ENCODE results near the gene ATP2B3. TPM values are rescaled to one million over a fixed set of nuclear protein-coding genes. Genes with fewer than 3 reads are reported as not detected.
A peak's percentile ranks its signal among the peaks of the same experiment; 100 is the strongest.

ATP2B3 gene
- polyA plus RNA-seq (2013, experiment 1 of 2; ENCODE audit: insufficient read length) = 0.01 TPM
- polyA plus RNA-seq (2013, experiment 2 of 2; ENCODE audit: insufficient read length) = 0.10 TPM

DNA sequence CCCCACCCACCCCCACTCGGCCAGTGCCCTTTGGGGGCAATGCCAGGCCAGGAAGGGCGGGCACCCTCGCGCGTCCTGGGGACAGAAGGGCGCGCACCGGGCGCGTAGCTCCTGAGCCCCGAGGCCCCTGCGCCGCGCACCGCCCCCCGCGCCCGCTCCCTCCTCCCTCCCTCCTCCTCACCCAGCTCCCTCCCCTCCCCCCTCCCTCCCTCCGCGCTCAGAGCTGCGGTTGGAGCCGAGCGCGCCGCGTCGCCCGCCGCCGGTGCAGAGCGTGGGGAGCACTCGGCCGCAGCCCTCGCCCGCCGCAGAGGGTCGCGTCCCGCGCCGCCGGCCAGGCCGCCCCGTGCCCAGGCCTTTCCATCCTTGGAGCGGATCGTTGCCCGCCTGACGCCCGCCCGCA is at the start of gene ATP2B3:
ATP2B3 (plus strand) TSS at position 220 of the 400 bp plus-strand sequence. CDS start 18,606 bp downstream, outside the sequence.
- no peak for DNase-seq

GRCh38 chrX:153468008-153468580 is 49.3 kb upstream of the ATP2B3 start:
- peak; percentile 40 for DNase-seq

GRCh38 chrX:153469811-153470410 is 47.5 kb upstream of the ATP2B3 start:
- DNase-seq = peak; percentile 23

- peak; percentile 94 for DNase-seq
Measured at GRCh38 chrX:153470411-153471363, 46.8 kb upstream of the ATP2B3 start, which contains the start of gene HAUS7. Gene HAUS7, minus strand, starts transcription at chrX:153470576. Its CDS starts 19 bp downstream, at chrX:153470557.

- peak; percentile 86 for DNase-seq
Measured at GRCh38 chrX:153471663-153472280, 45.7 kb upstream of the ATP2B3 start.

DNA sequence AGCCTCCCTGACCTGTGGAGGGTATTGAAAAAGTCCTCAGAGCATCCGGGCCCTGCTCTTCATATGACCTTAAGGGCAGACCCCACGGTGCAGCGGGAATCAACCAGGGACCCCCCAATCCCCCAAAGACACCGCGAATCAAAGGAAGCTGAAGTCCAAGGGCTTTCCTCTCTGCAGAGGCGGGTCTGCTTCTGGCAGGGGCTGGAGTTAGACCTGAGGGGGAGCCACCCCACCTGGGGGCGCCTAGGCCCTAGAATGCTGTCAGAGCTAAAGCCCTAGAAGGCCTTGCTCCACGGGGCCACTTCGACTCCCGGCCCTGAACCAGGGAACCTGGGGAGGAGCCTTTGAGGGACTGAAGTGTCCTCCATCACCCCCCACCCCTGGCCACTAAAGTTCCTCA is 44.3 kb upstream of the ATP2B3 start:
- no peak for DNase-seq

DNA sequence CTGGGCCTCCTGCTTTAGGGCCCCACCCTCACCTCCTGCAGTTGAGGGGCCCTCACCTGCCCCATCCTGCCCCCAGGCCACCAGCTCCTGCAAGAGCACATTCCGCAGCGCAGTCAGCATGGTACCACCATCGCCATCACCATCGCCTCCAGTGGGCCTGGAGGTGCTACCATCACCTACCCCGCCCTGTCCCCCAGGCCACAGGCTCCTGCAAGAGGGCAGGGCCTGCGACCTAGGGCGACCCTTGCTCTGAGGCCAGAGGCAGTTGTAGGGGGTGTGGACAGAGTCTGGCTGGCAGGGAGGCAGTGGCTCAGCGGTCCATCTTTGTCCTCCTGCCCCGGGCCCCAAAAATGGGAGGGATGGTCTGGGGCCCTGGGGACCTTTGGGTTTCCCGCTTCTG is 43.2 kb upstream of the ATP2B3 start:
- DNase-seq = no peak

- DNase-seq = peak; percentile 83
Measured at GRCh38 chrX:153474718-153475117, 42.7 kb upstream of the ATP2B3 start.

GRCh38 chrX:153475271-153475670 is 42.2 kb upstream of the ATP2B3 start:
- peak; percentile 53 for DNase-seq

DNA sequence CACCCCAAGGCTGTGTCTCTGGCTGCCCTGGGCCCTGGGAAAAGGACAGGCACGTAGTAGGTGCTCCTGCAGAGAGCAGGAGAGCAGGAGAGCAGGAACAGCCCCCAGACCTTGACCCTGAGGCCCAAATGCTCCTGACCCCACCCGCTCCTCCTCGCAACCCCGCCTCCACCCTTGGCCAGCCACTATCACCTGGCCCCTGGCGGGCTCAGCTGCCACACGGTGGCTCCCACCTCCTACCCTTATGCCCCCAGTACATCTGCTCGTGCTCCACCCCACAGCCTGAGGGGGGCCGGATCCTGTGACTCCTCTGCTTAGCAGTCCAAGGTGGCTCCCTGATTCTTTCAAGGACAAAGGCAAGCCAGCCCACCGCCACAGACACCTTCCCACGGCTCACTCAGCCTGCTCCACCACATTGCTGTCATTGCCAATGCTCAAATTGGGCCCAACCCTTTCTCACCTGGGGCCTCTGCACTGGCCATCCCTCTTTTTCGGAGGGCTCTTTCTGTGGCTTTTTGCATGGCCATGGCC is 41.6 kb upstream of the ATP2B3 start:
- DNase-seq = no peak

GRCh38 chrX:153476666-153477363 is 40.6 kb upstream of the ATP2B3 start:
- DNase-seq = peak; percentile 83

- no peak for DNase-seq
Measured at GRCh38 chrX:153477364-153477857, 40.0 kb upstream of the ATP2B3 start.

DNA sequence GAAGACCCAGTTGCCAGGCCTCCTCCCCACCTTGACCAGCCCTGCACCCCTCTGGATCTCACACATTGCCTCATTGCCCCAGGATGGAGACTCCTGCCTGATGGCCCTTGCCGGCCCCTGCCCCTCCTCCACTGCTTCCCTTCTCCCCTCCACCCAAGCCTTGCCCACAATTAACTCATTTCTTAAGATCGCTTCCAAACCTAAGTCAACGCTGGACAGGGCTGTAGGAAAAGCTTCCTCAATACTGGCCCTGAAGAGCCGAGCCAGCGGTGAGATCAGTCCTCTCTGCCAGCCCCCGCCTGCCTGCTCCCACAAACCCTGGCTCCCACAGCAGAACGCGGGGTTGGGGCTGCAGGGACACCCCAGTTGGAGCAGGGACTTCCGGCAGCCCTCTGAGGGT is 39.5 kb upstream of the ATP2B3 start:
- DNase-seq = peak; percentile 37

- DNase-seq = no peak
Measured at GRCh38 chrX:153478746-153479145, 38.7 kb upstream of the ATP2B3 start.

DNA sequence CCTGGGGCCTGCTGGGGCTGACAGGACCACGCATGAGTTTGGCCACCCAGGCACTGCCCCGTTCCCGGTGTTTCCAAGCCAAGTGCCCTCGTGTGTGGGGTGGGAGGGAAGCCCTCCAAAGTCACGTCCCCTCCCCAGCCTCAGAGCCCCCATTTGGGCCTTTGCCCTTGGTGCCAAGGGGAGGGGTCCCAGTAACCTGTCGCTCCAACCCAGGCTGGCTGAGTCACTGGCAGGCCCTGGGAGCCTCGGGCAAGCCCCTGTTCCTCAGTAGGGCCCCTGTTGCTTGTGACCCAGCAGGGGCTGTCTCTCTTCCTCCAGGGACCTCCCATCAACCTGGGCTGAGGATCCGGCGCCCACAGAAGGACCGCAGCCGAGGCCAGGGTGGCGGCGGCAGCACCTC is 36.4 kb upstream of the ATP2B3 start:
- no peak for DNase-seq

DNA sequence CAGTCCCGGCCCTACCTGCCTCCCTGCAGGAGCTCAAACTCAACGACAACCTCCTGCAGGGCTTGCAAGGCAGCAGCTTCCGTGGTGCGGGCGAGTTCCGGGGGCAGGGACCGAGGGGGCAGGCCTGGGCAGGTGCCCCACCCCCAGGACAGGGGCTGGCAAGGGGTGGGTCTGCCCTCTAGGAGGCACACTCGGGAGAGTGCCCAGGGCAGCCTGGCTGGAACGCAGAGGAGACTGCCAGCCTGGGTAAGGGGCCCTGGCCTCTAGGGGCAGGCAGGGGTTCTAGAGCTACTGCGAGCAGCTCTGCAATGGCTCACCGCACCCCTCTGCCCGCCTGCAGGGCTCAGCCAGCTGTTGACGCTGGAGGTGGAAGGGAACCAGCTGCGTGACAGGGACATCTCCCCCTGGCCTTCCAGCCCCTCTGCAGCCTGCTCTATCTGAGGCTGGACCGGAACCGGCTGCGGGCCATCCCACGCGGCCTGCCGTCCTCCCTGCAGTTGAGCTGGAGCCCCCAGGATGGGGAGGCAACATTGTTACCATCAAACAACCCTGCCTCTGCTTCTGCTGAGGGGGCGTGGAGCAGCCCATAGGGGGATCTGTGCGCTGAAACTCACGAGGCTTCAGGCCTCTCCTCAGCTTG is 34.9 kb upstream of the ATP2B3 start:
- DNase-seq = no peak

GRCh38 chrX:153485396-153486080 is 31.9 kb upstream of the ATP2B3 start:
- DNase-seq = no peak

- DNase-seq = no peak
Measured at GRCh38 chrX:153486171-153486570, 31.3 kb upstream of the ATP2B3 start.

- no peak for DNase-seq
Measured at GRCh38 chrX:153487590-153488071, 29.8 kb upstream of the ATP2B3 start.

- peak; percentile 68 for DNase-seq
Measured at GRCh38 chrX:153488231-153488914, 29.1 kb upstream of the ATP2B3 start.
